Nucleus accumbens (tissue), 56 donors: Measurements from ENCODE around the gene SLC1A4.
A peak's percentile ranks its signal among the peaks of the same experiment; 100 is the strongest.

Experiments
- DNase-seq, 56 donors: peaks; one replicate each; lab custom pipeline; 2025; lab: John Stamatoyannopoulos, UW

SLC1A4 gene

DNA sequence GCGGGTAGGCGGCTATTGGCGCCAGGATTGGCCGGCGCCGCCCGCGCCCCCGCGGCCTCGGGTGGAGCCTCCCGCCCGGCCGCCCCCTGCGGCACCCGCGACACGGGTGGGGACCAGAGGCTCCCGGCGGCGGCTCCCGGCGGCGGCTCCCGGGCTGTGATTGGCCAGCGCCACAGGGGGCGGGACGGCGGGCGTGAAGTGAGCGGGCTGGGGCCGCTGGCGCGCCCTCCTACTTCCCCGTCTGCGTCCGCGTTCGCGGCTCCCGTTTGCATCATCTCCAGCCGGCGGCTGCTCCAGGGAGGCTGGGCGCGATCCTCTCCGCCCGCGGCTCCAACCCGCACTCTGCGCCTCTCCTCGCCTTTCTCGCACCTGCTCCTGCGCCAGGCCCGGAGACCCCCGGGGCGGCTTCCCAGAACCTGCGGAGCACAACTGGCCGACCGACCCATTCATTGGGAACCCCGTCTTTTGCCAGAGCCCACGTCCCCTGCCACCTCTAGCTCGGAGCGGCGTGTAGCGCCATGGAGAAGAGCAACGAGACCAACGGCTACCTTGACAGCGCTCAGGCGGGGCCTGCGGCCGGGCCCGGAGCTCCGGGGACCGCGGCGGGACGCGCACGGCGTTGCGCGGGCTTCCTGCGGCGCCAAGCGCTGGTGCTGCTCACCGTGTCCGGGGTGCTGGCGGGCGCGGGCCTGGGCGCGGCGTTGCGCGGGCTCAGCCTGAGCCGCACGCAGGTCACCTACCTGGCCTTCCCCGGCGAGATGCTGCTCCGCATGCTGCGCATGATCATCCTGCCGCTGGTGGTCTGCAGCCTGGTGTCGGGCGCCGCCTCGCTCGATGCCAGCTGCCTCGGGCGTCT, at the start of gene SLC1A4:
Gene SLC1A4, plus strand, starts transcription at position 274 of the 856 bp plus-strand sequence. Its CDS starts 245 bp downstream, at position 519.
- DNase-seq = peak; percentile 17 to 96 (median 88)

DNA sequence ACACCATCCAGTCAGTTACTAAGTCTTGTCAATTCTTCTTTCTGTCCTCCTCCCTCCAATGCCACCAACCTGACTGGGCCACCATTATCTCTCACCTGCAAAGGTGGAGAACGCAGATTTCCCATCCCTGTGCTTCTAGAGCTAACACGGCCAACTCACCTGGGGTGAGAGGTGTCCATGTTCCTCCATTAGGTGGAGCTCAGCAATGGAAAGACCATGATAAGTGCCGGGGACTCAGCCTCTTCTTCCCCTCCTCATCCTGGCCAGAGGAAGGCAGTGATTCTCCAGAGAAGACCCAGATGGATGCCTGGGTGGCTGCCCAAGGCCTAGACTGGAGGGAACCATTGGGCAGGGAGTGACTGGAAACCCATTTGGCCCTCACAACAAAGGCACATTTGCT, 48.1 kb upstream of the SLC1A4 start:
- DNase-seq = no peak

DNA sequence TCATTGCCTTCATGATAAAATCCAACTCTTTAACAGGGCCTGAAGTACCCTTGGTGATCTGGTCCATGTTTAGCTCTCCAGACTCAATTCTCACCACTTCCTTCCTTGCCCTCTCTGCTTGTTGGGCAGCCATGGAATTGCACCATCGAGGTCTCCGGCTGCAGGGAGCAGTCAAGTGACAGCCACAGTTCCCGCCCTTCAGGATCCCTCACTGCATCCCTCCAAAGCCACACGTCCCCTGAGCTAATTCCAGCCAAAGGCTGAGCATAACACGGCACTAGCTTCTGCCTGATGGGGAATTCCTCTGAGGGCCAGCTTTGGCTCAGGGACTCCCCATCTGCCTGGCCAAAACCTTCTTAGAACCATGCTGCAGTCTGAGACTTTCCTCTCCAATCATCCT, 47.4 kb upstream of the SLC1A4 start:
- no peak for DNase-seq

DNA sequence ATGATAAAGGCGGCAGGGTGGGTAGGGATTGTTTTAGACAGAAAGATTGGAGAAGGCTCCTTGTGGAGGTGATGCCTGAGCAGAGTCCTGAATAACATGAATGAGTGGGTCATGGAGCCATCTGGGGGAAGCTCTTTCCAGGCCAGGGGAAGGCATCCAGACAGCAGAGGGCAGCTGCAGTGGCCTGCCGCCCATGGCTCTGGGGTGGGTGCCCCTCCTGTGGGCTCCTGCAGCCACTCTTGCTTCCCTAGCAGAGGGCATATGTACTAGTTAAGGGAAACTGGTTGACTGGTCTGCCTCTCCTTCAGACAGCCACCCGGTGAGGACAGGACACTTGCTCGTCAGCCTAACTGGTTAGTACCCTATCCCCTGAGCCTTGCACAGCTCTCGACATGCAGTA, 46.5 kb upstream of the SLC1A4 start:
- DNase-seq = peak in 28 of 56 donors; percentile 7 to 66 (median 23)

DNA sequence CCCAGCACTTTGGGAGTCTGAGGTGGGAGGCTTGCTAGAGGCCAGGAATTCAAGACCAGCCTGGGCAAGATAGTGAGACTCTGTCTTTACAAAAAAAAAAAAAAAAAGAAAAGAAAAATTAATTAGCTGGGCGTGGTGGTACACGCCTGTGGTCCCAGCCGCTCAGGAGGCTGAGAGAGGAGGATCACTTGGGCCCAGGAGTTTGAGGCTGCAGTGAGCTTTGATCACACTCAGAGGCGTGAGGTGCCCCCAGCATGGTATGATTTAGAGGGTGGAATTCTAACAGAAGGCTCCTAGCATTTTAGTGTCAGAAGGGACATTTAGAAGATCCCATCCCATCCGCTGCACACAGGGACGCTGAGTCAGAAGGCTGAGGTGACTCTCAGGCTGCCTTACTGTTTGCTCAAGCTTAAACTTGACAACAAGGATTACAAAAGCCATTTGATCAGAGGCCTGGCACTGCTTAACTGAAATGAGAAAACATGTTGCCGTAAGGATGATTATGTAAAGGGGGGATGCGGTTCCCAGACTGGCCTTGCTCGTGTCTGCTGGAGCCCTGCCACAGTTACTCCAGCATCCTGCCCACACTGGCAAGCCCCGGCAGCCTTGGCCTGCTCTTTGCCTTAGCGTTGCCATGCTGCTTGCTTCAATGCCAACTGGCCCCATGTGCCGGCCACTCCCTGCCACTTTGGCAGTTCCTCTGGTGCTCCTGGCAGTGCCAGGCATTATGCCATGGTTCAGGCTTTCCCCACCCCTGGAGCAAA, 45.6 kb upstream of the SLC1A4 start:
- DNase-seq = peak in 54 of 56 donors; percentile 14 to 88 (median 60)

DNA sequence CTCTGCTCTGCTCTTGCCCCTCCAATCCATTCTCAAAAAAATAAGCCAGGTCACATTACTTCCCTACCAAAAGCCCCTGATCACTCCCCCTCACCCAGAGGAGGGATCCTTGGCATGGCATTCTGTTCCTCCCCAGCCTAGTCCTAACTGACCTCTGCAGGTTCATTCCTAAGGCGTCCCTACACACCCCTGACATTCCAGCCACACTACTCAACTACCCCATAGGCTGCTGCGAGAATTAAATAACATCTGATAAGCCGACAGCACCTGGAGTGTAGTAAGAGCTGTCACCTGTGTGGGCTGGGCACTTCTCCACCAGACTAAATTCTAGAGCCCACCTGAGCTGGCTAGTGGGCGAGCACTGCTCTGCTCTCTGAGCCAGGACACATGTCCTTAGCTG, 44.7 kb upstream of the SLC1A4 start:
- DNase-seq = no peak

DNA sequence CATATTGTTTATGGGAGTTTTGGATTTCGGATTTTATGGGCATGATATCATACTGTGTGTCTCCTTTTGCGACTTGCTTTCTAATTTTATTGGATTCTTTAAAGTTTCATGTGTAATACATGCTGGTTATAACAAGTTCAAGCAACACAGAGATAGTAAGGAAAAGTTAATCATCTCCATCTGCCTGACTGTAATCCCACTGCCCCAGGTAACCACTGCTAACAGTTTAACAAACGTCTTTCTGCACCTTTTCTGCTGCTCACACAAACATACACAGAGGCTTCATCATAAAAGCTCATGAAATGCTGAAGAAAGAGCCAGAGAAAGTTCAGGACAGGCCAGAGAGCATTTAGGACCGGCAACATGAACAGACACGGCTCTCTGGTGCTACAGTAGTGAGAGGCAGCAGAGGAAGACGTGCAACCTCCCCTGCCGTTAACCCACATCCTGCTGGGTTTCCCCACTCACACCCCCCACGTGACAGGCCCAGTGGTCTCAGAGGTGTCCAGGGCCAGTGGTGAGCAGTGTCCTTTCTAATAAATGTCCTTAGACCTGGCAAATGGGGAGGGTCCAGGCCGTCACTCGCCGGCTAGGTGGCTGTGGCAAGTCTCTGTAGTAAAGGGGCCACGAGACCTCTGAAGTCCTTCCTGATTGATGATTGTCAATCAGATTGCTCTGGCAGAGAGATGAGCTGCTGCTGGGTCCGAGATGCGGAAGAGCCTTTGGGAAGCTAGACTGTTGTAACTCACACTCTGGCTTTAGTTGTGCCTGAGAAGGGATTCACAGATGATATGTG, 43.0 kb upstream of the SLC1A4 start:
- peak in 2 of 56 donors; percentile 6 for DNase-seq

DNA sequence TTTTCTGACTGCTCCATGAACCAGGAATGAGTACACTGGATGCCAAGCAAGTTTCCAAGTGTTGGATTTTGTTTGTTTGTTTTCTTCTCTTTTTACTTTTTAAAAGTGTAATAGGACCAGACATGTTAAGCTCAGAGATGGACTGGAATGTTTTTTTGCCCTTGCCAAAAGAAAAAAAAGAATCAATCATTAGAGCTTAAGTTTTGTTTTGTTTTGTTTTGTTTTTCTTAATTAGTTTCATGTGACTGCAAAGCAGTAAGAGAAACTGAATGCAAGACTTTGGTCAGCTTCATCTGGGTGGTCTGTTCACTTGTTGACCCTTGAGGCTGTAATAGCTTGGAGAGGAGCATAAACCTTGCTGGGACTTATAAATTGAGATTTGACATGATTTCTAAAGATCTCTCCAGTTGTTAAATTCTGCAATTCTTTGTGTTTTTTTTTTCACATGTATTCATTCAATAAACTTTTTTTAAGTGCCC, 42.4 kb upstream of the SLC1A4 start:
- DNase-seq = no peak

DNA sequence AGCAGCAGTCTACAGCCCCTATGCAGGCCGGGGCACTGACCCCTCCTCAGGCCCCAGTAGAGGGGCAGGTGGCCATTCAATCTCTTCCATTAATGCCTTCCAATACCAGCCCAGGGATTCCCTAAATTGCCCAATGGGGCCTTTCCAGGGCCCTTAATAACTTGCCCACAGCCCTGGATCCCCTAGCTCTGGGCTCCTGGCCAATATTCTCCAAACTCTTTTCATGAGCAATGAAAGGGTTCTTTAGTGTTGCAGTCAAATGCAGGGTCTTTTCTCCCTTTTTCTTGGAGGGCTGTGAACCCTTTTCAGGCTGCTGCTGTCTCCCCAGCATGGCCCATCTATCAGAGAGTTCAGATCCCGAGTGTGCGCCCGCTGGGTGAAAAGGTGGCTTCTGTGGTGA, 41.3 kb upstream of the SLC1A4 start:
- DNase-seq = peak in 25 of 56 donors; percentile 3 to 69 (median 29)

DNA sequence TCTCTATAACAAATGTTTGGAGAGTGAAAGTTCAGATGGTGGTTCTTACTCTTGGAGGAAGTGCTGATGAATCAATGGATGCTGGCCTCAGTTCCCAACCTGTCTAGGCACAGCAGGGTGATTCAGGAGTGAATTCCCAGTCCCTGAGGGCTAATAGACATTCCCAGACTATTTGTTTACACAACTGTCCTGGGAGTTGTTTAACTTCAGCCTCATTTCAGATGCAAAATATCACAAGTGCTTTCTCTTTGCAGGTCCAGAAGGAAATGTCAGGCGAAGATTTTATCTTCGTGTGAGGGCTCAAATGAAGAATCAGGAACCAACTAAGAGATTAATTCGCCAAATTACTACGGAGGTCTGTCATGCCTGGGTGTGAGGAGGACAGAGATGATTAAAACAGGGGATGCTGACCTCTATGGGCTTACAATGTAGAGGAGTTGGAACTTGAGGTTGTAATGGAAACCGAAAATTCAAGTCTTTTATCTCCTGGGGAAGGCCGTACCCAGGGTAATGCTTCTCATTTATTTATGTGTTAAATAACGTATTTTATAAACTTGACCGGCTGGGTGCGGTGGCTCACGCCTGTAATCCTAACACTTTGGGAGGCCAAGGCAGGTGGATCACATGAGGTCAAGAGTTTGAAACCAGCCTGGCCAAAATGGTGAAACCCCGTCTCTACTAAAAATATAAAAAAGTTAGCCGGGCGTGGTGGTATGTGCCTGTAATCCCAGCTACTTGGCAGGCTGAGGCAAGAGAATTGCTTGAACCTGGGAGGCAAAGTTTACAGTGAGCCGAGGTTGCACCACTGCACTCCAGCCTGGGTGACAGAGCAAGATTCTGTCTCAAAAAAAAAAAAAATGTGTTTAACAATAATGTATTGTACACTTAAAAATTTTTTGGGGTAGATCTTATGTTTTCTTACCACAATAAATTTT, 38.7 kb upstream of the SLC1A4 start:
- no peak for DNase-seq

DNA sequence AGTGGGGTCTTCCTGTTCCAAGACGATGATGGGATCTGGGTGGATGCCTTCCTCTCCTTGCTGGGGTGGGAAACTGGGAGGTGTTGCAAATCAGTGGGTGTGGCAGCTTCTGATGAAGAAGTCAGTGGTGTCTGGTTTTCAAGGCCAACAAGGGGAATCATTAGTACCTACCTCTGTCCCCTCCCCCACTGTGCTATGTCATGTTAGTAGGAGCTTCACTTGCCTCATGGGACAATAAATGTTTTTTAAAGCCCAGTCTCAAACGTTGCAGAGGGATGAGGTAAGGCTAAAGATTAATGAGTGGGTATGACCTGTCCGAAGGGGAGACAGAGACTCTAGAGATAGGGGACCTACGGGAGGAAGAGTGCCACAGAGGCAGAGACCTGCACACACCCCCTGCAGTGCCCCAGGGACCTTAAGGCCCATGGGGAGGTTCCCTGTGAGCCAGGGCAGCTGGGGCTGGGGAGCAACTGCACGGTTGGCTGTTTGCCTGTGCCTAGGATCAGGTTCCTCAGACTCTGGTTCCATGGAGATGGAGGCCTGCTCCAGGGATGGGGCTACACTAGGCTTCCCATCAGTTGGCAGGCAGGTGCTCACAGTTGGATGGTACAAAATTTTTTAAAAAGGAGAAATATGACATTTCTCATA, 37.8 kb upstream of the SLC1A4 start:
- DNase-seq = no peak

DNA sequence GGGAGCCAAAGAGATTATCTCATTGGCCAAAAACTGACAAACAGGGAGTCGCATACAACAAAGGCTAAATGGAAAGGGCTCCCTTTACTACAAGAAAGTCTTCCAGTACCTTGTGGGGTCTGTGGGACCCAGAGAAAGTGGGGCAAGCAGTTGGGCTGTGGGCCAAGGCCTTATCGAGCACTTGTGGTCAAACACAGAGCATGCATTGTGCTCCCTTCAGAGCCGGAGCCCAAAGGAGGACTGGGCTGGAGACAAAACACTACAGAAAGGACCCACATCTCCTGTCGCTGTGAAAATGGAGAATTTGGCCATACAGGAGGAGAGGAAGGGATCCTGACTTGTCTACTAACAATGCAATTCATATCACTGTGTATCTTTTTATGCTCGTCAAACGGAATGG, 37.1 kb upstream of the SLC1A4 start:
- DNase-seq = peak in 4 of 56 donors; percentile 6 to 20 (median 12)

DNA sequence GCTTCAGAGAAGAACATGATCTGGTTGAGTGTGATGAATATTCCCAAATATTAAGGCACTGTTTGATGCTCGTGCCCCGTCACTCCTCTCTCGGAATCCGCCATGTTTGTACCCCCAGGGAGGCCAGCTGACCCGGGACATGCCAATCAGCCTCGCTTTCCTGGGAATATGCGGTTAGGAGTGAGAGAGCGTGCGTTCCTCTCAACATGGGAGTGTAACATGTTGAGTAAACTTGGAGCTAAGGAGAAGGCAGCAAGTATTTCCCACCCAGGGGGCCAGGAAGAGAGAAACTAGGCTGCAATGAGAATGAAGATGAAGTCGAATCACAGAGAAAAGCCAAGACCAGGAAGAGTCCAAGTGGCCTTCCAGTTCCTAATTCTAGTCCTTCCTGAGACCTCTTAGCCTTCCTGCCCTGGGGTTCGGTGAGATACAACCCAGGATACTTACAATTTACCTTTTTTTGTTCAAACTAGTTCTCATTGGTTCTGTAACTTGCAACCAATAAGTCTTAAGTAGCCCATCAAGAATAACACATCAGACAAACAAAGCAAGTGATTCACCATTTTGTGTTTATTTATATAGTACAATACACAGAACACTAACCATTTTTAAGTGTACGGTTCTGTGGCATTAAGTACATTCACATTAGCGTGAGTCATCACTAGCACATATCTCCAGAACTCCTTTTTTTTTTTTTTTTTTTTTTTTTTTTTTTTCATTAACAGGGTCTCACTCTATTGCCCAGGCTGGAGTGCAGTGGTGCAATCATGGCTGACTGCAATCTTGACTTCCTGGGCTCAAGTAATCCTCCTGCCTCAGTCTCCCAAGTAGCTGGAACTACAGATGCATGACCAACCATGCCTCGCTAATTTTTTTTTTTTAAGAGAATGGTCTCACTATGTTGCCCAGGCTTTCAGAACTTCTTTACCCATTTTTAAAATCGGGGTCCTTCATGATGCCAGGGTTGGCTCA, 36.4 kb upstream of the SLC1A4 start:
- no peak for DNase-seq

DNA sequence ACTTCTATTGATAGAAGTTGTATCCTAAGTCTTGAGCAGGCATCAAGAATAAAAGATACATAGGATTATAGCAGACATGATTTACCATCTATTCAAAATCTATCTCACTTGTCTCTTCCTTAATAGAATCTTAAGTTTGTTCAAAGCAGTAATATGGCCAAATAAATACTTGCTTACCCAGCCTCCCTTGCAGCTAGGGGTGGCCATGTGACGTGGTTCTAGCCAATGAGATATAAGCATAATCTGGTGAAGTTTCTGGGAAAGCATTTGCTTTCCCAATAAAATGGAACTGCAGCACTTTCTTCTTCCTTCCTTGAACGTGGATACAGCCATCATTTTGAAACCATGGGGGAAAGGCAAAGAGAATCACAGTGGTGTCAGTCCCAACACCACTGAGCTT, 33.7 kb upstream of the SLC1A4 start:
- no peak for DNase-seq

DNA sequence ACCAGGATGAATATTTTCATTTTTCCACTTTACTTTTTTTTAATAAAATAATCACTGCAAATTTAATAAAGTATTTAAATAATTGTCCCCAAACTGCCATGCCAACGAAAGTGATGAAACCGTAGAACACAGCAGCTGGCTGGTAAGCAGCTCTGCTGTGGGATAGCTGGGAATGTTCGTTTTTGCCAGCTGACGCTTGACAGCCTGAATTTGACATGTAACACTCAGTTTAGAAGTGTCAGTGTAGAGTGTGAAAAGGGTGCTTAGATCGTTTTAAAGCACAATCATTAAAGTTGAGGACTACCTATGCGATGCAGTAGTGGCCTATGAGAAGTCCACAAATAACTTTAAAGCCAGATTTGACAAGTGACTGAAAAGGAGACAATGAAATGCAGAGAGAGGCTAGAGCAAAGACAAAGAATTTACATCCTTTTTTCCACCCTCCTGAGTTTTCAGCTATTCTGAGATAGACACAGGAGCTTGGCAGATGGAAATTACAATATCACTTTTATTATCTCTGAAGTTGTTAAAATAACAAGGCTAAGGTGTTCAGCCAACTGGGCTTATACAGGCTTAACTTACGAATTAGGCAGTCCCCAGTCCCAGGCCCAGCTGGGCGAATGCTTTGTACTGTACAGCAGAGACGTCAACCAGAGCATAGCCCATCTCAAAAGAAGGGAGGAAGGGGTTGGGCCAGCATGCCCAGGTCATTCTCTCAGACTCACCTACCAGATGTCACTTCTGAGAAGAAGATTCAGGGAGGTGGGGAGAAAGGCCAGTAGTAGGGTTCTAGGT, 31.9 kb upstream of the SLC1A4 start:
- no peak for DNase-seq

DNA sequence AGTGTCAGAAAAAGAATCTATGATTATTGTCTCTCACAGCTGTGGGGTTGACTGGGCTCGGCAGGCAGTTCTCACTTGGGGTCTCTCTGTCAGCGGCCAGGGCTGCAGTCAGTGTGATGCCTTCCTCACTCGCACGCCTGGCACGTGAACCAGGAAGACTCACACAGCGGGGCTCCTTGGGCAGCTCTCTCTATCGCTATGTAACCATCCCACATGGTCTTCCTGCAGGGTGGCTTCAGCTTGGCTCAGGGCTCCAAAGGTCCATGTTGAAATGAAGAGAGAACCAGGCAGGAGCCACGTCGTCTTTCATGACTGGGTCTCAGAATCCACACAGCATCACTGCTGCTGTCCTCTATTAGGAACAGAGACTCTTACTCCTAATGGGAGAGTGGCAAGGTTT, 30.6 kb upstream of the SLC1A4 start:
- no peak for DNase-seq

DNA sequence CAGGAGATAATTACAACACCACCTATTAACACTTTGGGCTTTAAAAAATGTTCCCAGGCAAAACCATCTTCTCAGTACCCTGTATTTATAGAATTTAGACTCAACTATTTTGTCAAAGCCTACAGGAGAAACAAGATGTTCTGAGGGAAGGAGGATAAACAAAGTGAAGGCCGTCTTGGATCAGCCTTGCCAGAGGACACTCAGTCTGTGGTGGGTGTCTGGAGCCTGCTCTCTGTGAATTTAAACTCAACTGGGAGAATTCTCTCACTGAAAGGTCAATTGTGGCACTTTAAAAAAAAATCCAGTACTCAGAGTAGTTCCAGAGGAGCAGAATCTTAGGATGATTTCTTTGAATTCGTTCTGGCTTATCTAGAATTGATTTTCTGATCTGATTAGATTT, 28.4 kb upstream of the SLC1A4 start:
- no peak for DNase-seq
